ENCODE measurements around the gene PFDN5. TPM values are rescaled to one million over a fixed set of nuclear protein-coding genes. Genes with fewer than 3 reads are reported as not detected.

Gene PFDN5
- total and polyA plus RNA-seq, 12 donors = 307 to 1,216 (median 356) TPM

DNA sequence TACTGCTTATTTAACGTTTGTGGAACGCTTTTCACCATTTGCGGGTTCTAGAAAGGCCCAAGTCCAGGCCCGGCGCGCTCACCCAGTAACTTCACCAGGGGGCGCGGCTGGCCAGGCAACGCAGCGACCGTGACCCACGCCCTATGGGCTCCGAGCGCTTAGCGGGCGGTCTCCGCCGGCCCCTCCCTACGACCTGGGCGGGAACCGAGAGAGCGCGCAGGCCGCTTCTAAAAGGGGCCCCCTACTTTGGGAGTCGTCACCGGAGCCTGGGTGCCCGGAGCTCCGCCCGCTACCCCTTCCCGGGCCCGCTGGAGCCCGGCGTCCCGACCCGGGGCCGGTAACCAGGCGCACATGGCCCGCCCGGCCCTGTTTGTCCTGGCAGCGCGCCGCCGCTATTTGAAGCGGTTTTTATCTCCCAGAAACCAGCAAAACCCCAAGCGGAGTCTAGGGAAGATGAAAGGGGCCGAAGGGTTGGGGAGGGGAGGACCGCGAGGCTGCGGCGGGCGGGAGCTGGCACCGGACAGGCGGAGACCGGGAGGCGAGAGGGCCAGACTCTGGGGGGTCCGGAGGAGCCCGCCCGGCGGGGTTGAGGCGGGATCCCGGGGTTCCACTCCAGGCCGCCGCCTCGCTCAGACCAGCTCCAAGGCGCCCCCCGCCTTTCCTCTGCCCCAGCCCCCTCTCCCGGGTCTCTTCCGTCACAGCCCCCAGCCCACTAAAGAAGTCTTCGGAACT is 29.6 kb downstream of the PFDN5 start:
- ATAC-seq (peak; percentile 84 to 88 (median 86)), DNase-seq (peak; percentile 94 to 95)
- TF ChIP-seq, protein P1, sequence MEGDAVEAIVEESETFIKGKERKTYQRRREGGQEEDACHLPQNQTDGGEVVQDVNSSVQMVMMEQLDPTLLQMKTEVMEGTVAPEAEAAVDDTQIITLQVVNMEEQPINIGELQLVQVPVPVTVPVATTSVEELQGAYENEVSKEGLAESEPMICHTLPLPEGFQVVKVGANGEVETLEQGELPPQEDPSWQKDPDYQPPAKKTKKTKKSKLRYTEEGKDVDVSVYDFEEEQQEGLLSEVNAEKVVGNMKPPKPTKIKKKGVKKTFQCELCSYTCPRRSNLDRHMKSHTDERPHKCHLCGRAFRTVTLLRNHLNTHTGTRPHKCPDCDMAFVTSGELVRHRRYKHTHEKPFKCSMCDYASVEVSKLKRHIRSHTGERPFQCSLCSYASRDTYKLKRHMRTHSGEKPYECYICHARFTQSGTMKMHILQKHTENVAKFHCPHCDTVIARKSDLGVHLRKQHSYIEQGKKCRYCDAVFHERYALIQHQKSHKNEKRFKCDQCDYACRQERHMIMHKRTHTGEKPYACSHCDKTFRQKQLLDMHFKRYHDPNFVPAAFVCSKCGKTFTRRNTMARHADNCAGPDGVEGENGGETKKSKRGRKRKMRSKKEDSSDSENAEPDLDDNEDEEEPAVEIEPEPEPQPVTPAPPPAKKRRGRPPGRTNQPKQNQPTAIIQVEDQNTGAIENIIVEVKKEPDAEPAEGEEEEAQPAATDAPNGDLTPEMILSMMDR (IDR thresholded peaks at IDR 0.05) = peak; percentile 68 to 95 (median 85)
- Histone ChIP-seq H3K27me3 (peaks cover 0 to 34% (median 0%) of the 10 kb centered on the region in 7 donors), H3K4me3 (peak overlapping the region; percentile 60 to 80 (median 72)), H3K4me1 (peaks cover 11 to 46% (median 35%) of the 10 kb centered on the region in 9 donors), H3K9me3 (no peaks in the 10 kb centered on the region), H3K36me3 (peaks cover 0 to under 1% (median 0%) of the 10 kb centered on the region in 9 donors), H3K27ac (peak overlapping the region; percentile 63 to 94 (median 90))
- intact Hi-C loops (cut with DNase I) = loop anchor here in 6 of 10 donors (1.0 to 10.0 kb wide), 9 partner anchors 20 to 184 kb away; partner anchors contain the start of genes NPFF (in 2 of the 6), TARBP2 (in 2 of the 6), AMHR2 (in 1 of the 6) and SP1 (in 1 of the 6)
- WGBS, 2 donors = 0% methylated on average over 57 to 69 of the region's 69 CpGs

DNA sequence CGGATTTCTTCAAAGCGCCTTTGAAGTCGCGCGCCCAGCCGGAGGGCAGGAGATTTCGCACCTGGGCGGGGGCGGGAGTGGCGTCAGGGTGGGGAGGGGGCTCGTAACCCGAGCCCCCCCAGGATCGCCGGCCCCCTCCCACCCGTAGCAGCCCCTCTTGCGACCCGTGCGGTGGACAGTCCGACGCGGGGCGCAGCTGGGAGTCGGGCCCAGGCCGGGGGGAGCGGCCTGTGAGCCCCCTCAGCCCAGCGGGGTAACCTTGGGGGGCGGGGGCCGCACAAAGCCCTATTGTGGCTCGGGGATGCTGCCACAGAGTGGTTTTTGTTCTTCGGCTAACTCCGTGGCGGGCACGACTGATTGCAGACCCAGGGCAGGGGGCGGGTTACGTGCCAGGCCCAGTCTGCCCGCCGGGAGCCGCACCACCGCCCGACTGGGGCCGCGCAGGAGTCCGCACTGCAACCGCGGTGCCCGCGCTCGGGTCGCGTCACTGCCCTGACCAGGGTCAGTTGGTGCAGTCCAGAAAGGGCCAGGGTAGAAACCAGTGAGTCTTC is 30.2 kb downstream of the PFDN5 start:
- H3K4me3 ChIP-seq = peak overlapping the region; percentile 60 to 80 (median 72)
- peaks cover 0 to 38% (median 0%) of the 10 kb centered on the region in 7 donors for H3K27me3 ChIP-seq
- H3K27ac ChIP-seq = peak overlapping the region; percentile 63 to 94 (median 90)
- H3K4me1 ChIP-seq = peaks cover 8 to 40% (median 29%) of the 10 kb centered on the region in 9 donors
- no peaks in the 10 kb centered on the region for H3K9me3 ChIP-seq
- peak in 1 of 8 donors; percentile 39 for ATAC-seq
- intact Hi-C loops (cut with DNase I) = loop anchor here in 6 of 10 donors (1.0 to 10.0 kb wide), 6 partner anchors 19 to 183 kb away; partner anchors contain the start of genes TARBP2 (in 2 of the 6), AMHR2 (in 1 of the 6) and NPFF (in 1 of the 6)
- H3K36me3 ChIP-seq = no peaks in the 10 kb centered on the region
- DNase-seq = peak in 1 of 2 donors; percentile 49
- WGBS, 2 donors = 1 to 2% methylated on average over 44 to 50 of the region's 50 CpGs
- TF ChIP-seq, protein P1 (IDR thresholded peaks at IDR 0.05) = peak in 1 of 9 donors; percentile 12

DNA sequence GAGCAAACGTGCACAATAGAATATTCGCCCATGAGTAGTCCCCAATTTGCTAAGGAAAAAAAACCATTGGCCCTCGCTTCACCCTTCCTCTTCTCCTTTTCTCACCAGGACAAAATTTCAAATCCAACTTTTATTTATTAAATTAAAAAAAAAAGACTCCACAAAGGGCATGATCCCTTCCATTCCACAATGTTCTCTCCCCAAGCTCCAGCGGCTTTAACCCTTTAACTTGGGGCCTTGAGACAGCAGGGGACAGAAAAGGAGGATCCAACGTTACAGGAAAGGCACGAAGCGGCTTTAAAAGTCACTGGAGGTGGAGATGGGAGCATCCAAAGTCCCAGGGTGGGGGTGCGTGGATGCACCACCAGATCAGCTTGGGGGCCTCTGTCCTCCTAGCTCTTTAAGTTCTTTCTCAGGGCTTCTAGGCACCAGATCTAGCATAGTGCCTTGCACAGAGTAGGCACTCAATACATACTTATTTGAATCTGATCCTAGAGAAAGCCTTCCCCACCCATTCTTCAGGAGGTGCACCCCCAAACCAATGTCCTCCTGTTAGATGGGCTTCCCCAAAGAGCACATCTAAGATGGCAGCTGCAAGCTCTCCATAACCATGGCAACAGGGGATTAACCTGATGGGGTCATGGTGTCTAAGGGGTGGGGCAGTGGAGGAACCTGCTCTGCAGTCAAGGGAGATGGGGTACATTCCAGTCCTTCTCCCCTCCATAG is 31.3 kb downstream of the PFDN5 start:
- peaks cover 6 to 34% (median 25%) of the 10 kb centered on the region in 9 donors for H3K4me1 ChIP-seq
- intact Hi-C loops (cut with DNase I) = loop anchor here in 3 of 10 donors (2.0 to 10.0 kb wide), 4 partner anchors 18 to 178 kb away; partner anchors contain the start of genes TARBP2 (in 2 of the 3), AMHR2 (in 1 of the 3) and NPFF (in 1 of the 3)
- DNase-seq = no peak
- 85 to 88% methylated on average over 8 of the region's 8 CpGs for WGBS, 2 donors
- H3K27ac ChIP-seq = no peak overlapping the region
- ATAC-seq = no peak
- no peaks in the 10 kb centered on the region for H3K9me3 ChIP-seq
- TF ChIP-seq, protein P1 (IDR thresholded peaks at IDR 0.05) = no peak
- H3K4me3 ChIP-seq = no peak overlapping the region
- H3K27me3 ChIP-seq = peaks cover 0 to 45% (median 0%) of the 10 kb centered on the region in 7 donors
- no peaks in the 10 kb centered on the region for H3K36me3 ChIP-seq

Data from heart right ventricle (tissue), 16 donors.